Measurements from ENCODE around the gene THYN1.

THYN1 gene

GRCh38 chr11:134252346-134253187, 585 bp downstream of the THYN1 start:
- DNase-seq (ENCODE audit: insufficient read length, low spot score) (no peak), FAIRE-seq (peak; percentile 68)

- FAIRE-seq: no peak
- DNase-seq (ENCODE audit: insufficient read length, low spot score): no peak
These were observed 2.5 kb downstream of the THYN1 start for GRCh38 chr11:134250675-134251074.

DNA sequence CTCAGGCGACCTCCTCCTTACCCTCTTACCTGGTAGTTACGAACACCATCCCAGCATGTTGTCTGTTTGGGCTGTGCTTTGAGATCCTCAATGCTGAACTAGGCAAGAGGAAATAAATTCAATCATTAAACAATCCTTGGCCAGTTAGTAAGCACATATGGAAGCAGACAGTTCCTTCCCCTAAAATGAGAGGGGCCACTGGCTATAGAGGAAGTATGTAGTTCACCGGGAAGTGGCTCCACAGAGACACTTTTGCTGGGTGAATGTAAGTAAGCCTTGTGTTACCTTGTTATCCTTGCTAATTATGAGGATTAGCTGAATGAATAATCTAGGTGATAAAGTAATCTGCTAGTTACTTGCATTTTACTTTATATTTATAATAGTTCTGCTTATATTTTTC, 2.9 kb downstream of the THYN1 start:
- FAIRE-seq (no peak), DNase-seq (ENCODE audit: insufficient read length, low spot score) (no peak)

DNA sequence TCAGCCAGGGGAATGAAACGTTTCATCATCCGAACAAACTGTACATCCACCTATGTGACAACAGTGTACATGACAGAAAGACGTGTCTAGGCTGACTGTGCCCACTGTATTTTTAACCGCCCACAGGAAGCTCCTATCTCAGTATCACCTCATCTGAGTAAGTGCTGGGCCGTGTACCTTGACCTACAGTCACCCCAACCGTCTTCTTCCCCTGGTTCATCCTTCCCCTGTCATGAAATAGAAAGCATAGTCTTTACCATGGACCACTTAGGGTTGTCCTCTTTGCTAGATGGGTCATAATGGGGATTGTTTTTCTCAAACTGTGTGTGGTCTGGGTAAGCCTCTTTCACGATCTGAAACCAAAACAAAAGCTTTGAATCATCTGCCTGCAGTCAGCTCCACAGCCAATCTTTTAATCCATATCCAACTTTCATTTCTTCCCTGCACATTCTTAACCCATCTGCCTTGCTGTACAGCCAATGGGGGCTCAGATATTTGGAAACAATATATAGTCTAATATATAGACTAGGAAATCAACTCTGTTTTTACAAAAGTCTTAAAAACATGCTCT, 4.2 kb downstream of the THYN1 start:
- FAIRE-seq (no peak), DNase-seq (ENCODE audit: insufficient read length, low spot score) (no peak)

DNA sequence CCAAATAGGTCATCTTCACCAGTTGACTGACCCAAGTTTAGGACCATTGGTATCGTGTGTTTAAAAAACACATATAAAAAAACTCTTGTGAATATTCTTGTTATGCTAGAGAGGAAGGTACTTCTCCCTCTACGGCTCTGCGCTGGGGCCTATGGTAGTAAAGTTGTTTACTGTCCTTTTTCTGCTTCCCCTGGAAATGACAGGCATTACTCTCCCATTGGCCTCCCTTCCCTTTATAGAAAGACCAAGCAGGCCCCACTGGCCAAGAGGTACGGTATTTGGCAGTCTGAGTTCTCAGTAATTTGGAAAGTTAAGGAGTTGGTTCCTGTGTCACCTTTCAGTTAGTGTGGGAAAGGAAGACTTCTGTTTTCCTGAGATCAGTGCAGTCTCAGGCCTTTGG, 6.5 kb downstream of the THYN1 start:
- DNase-seq (ENCODE audit: insufficient read length, low spot score) (no peak), FAIRE-seq (no peak)

- no peak for FAIRE-seq
- no peak for DNase-seq (ENCODE audit: insufficient read length, low spot score)
These were observed 7.1 kb downstream of the THYN1 start for GRCh38 chr11:134246100-134246499.

DNA sequence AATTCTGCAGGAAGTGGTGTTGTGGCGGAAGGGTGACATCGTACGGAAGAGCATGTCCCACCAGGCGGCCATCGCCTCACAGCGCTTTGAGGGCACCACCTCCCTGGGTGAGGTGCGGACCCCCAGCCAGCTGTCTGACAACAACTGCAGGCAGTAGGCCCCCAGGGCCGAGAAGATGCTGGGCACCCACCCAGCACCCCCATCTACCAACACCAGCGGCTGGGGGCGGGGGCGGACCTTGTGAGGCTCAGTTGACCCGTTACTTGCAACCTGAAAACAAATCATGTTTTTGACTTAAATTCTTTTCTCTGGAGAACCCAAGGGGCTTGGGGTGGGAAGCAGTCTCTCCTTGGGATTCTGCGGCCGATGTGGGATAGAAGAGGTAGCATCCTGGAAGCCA, 7.7 kb downstream of the THYN1 start:
- DNase-seq (ENCODE audit: insufficient read length, low spot score) (no peak), FAIRE-seq (no peak)

- FAIRE-seq (peak; percentile 23), DNase-seq (ENCODE audit: insufficient read length, low spot score) (peak; percentile 28)
These were observed 8.6 kb downstream of the THYN1 start for GRCh38 chr11:134244593-134244992.

DNA sequence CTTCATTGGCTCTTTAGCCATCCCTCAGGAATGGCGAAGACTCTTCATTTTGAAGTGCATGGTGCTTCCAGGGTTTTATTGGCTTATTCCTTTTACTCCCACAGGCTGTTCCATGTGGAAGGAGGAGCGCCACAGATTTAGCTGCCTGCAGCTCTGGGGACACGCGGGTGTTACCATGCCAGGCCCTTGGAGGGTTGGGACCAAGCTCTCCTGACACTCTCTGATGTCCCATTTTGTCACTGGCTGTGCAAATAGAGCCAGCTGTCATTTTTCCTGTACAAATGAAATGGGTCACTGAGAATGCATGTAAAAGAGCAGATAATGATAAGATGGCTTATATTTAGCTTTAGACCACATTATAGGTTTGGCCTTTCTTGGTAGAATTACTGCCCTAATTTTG, 9.2 kb downstream of the THYN1 start:
- FAIRE-seq (no peak), DNase-seq (ENCODE audit: insufficient read length, low spot score) (no peak)

DNA sequence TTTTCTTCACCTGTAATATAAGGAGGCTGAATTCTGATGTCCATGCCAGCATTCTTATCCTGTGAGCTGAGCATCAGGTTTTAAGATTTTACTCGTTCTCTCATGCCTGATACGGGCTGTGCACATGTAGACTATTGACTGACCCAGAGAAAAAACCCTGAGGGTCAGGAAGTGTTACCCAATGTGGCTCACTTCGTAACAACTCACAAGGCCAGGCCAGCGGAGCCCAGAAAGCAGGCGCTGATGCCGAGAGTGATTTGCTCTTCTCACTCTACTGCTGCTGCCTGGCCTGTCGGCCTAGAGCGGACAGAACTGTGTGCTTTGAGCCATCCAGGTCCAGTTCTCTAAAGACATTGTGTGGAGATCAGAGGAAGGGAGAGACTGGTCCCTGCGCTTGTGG, 10.8 kb downstream of the THYN1 start:
- DNase-seq (ENCODE audit: insufficient read length, low spot score) (no peak), FAIRE-seq (no peak)

DNA sequence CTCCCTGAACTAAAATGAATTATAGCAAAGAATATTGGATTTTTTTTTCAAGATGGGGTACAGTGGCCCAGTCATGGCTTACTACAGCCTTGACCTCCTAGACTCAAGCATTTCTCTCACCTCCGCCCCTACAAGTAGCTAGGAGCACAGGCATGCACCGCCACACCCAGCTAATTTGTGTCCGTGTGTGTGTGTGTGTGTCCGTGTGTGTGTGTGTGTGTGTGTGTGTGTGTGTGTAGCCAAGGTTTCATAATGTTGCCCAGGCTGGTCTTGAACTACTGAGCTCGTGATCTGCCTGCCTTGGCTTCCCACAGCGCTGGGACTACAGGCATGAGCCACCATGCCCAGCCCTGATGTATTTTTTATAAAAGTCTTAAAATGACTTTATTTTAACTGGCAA, 12.6 kb downstream of the THYN1 start:
- FAIRE-seq: no peak

DNA sequence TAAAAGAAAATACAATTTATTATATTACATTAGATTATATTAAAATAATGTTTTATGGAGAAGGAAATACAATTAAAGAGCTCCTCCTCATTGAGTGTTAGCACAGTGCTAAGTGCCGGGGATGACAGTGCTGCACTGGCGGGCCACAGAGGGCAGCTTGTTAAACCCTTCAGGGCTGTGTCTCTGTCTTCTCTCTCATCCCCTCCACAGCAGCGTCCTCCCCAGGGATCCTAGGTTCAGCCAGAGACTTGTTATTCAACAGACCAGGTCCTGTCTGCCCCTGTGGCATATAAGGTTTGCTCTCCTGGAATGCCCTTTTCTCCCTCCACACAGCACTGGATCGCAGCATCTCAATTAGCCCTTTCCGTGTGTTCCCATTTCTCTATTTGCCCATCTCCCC, 14.2 kb downstream of the THYN1 start:
- DNase-seq (ENCODE audit: insufficient read length, low spot score) (no peak), FAIRE-seq (no peak)

More for the DNA sequence above, 12.6 kb downstream of the THYN1 start:
- no peak for DNase-seq (ENCODE audit: insufficient read length, low spot score)

DNA sequence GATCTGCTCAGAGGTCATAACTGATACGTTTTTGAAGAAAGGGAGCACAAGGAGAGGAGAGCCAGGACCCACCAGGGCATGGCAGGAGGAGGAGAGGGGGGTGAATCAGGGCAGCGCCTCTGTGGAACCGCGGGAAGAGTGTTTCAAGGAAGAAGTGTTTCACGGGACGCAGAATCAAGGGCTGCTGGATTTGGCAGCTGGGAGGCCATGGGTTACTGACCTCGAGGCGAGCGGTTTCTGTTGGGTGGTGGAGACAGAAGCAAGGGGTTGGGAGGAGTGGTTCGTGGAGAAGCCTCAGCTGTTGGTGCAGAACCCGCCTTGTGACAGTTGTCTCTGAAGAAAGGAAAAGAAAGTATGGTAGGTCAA, 15.6 kb downstream of the THYN1 start:
- no peak for DNase-seq (ENCODE audit: insufficient read length, low spot score)
- no peak for FAIRE-seq

- FAIRE-seq (no peak), DNase-seq (ENCODE audit: insufficient read length, low spot score) (no peak)
These were observed 16.2 kb downstream of the THYN1 start for GRCh38 chr11:134236834-134237556.

DNA sequence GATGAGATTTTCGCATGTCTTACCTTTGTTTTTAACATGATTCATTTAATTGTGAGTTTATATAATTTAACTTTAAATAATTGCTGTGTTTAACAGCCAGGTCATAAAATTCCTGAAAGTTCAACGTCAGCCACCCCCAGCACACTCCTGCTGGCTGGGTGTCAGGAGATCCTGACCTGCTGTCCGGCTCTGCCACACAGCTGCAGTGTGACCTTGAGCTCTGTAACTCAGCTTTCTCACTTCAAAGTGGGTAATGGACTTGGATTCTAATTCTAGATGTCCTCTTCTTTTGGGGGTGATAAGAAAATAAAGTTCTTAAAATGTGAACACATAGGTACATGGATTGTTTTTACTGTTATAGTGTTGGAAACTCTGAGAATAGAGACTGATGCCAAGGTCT, 17.8 kb downstream of the THYN1 start:
- DNase-seq (ENCODE audit: insufficient read length, low spot score) (no peak), FAIRE-seq (no peak)

- FAIRE-seq (no peak), DNase-seq (ENCODE audit: insufficient read length, low spot score) (no peak)
These were observed 19.4 kb downstream of the THYN1 start for GRCh38 chr11:134233729-134234179.

DNA sequence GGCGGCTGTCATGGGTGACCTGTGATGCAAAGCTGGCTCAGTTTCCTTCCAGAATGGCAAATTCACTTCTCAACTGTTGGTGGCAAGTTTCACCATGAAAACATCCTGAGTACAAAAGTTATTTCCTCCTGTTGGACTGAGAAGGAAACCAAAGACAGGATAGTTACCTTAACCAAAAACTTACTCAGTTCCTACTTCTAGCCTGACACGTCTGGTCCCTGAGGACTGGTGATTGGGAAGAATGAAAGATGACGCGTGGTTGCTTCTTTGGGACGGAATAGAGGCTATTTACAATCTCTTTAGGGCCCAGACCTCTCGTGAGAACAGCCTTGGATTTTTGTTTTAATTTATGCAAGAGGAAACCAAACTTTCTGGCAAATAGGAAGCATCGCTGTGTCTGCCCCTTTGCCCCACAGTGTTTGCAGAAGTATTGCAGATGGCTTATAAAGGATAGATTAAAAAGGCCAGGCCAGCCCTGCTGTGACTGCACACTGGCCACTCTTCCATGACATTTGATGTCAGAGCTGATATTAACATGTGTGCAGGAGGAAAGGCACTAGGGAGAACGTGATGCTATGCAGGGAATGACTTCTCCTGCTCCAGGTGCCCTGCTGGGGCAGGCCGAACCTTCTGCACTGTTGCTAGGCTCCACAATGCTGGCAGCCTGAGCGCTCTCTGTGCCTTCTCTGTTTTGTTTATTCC, 21.0 kb downstream of the THYN1 start:
- FAIRE-seq (peak; percentile 71), DNase-seq (ENCODE audit: insufficient read length, low spot score) (no peak)

GRCh38 chr11:134230339-134230738, 22.8 kb downstream of the THYN1 start:
- FAIRE-seq (no peak), DNase-seq (ENCODE audit: insufficient read length, low spot score) (no peak)

DNA sequence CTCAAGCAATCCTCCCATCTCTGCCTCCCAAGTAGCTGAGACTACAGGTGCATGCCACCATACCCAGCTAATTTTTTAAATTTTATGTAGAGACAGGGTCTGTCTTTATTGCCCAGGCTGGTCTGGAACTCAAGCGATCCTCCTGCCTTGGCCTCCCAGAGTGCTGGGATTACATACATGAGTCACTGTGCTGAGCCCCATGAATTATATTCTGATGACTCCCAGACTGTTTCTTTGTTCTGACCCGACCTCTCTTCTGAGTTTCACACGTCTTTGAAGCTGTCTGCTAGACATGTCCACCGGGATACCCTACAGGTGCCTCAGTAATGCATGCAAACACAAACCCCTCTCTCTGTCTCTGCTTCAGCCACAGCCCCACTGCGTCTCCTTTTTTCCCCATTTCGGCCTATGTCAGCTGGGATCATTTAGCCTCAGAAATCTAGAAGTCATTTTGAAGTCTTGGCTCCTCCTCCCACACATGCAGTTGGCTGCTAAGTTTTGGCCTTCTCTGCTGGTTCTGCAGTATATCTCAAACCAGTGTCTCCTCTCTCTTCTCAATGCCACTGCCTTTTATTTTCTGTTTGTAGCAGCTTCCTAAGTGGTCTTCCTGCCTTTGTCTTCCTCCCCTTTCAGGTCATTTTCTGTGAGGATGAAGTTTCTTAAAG, 23.9 kb downstream of the THYN1 start:
- DNase-seq (ENCODE audit: insufficient read length, low spot score) (no peak), FAIRE-seq (no peak)

- peak; percentile 97 for FAIRE-seq
- peak; percentile 54 for DNase-seq (ENCODE audit: insufficient read length, low spot score)
These were observed 24.5 kb downstream of the THYN1 start for GRCh38 chr11:134228625-134229024.
